Keratinocyte (primary cell): Measurements from ENCODE around the gene SELENOV. TPM values are rescaled to one million over a fixed set of nuclear protein-coding genes. Genes with fewer than 3 reads are reported as not detected.

Experiments used
- DNase-seq: peaks from one replicate; pipeline ENCODE4 v3.0.0-alpha.2; 2011; ENCODE audit warnings: low read depth, missing footprints, low spot score
- FAIRE-seq: peaks from 2 replicates; lab custom pipeline; 2011; peaks lifted over from hg19 to GRCh38; lab: Jason Lieb, UNC
- H2AFZ ChIP-seq: 2 replicates; pipeline ENCODE4 v1.6.0; 2012; ENCODE audit warnings: low read length, control low read depth, inconsistent platforms; ENCODE audit not compliant: control insufficient read depth
- H3K27ac ChIP-seq: 2 replicates; pipeline ENCODE4 v1.5.1; 2011; ENCODE audit warnings: low read length; ENCODE audit not compliant: control insufficient read depth, insufficient read depth
- H3K27me3 ChIP-seq: 3 replicates; pipeline ENCODE4 v1.6.0; 2011; ENCODE audit warnings: low read length; ENCODE audit not compliant: control insufficient read depth, insufficient read depth; ENCODE audit errors: extremely low read depth
- H3K36me3 ChIP-seq, 2 experiments: 2 replicates in 1 of 2; 3 replicates in 1 of 2; pipeline ENCODE4 v1.5.1; 2011; ENCODE audit warnings: low read length in 2 of 2, mild to moderate bottlenecking in 1 of 2; ENCODE audit not compliant: control insufficient read depth in 2 of 2, insufficient read depth in 2 of 2; ENCODE audit errors: extremely low read depth in 1 of 2
- H3K4me1 ChIP-seq: 3 replicates; pipeline ENCODE4 v1.5.1; 2011; ENCODE audit warnings: low read length; ENCODE audit not compliant: control insufficient read depth, insufficient read depth; ENCODE audit errors: extremely low read depth
- H3K4me2 ChIP-seq: 3 replicates; pipeline ENCODE4 v1.6.0; 2011; ENCODE audit warnings: low read depth, low read length; ENCODE audit not compliant: control insufficient read depth, insufficient read depth; ENCODE audit errors: extremely low read depth
- H3K4me3 ChIP-seq, 3 experiments: fragments of 200-600 bp in 1 of 3; sonication (generic) in 1 of 3; 2 replicates in 2 of 3; 3 replicates in 1 of 3; pipeline ENCODE4 v1.5.1; 2011 to 2016; ENCODE audit warnings: low read length in 3 of 3, mild to moderate bottlenecking in 3 of 3, control low read depth in 2 of 3, inconsistent platforms in 1 of 3, low read depth in 1 of 3, mixed read lengths in 1 of 3, mixed run types in 1 of 3, moderate library complexity in 1 of 3; ENCODE audit not compliant: control insufficient read depth in 2 of 3, insufficient read depth in 2 of 3; ENCODE audit errors: extremely low read depth in 1 of 3
- H3K79me2 ChIP-seq: 2 replicates; pipeline ENCODE4 v1.6.0; 2012; ENCODE audit warnings: low read length; ENCODE audit not compliant: control insufficient read depth, insufficient read depth
- H3K9ac ChIP-seq: 3 replicates; pipeline ENCODE4 v1.6.0; 2011; ENCODE audit warnings: low read length; ENCODE audit not compliant: control insufficient read depth, insufficient read depth; ENCODE audit errors: extremely low read depth
- H3K9me1 ChIP-seq: 3 replicates; pipeline ENCODE4 v1.6.0; 2011; ENCODE audit warnings: low read length; ENCODE audit not compliant: control insufficient read depth, insufficient read depth; ENCODE audit errors: extremely low read depth
- H3K9me3 ChIP-seq: 2 replicates; pipeline ENCODE4 v1.5.1; 2012; ENCODE audit warnings: low read depth, low read length; ENCODE audit not compliant: control insufficient read depth
- H4K20me1 ChIP-seq: 3 replicates; pipeline ENCODE4 v1.6.0; 2011; ENCODE audit warnings: low read length; ENCODE audit not compliant: control insufficient read depth, insufficient read depth; ENCODE audit errors: extremely low read depth
- CTCF ChIP-seq, 3 experiments: IDR thresholded peaks in 1 of 3; conservative IDR thresholded peaks in 1 of 3; optimal IDR thresholded peaks in 1 of 3; 2 replicates in 2 of 3; 3 replicates in 1 of 3; pipeline versions ENCODE3 to v1.5.1; 2011; ENCODE audit warnings: low read length in 3 of 3, mild to moderate bottlenecking in 3 of 3, moderate library complexity in 2 of 3, control low read depth in 1 of 3, inconsistent platforms in 1 of 3; ENCODE audit not compliant: insufficient read depth in 2 of 3; ENCODE audit errors: extremely low read depth in 1 of 3
- EZH2 ChIP-seq: IDR thresholded peaks from one replicate; pipeline ENCODE4 v1.6.1; 2012; ENCODE audit warnings: inconsistent platforms, mild to moderate bottlenecking, low read length, moderate library complexity
- dilution Hi-C: fragments of 300-500 bp; cut with MboI; formaldehyde crosslinking; loops from one replicate; pipeline ENCODE4 v1.7.0; 2020; ENCODE audit warnings: low sequenced_read_pairs; ENCODE audit not compliant: extremely low pct_ligation_motif_present
- polyA plus RNA-seq, 5 experiments: library from polyadenylated mRNA; depleted of rRNA in 3 of 5; stranded (reverse) in 3 of 5; stranded (forward) in 1 of 5; unstranded in 1 of 5; fragments of >200 nt; gene quantifications; 1 replicate in 1 of 5; 2 replicates in 3 of 5; 3 replicates in 1 of 5; pipeline versions ENCODE4 v1.2.1 to v1.2.3, GENCODE V29; 2011 to 2012; ENCODE audit warnings: missing spikeins in 2 of 5, low read depth in 1 of 5, low replicate concordance in 1 of 5

SELENOV gene
- polyA plus RNA-seq, 1 donor (not counting 4 experiments of a cell fraction or from before 2014, with no cell fraction given), result not detected

DNA sequence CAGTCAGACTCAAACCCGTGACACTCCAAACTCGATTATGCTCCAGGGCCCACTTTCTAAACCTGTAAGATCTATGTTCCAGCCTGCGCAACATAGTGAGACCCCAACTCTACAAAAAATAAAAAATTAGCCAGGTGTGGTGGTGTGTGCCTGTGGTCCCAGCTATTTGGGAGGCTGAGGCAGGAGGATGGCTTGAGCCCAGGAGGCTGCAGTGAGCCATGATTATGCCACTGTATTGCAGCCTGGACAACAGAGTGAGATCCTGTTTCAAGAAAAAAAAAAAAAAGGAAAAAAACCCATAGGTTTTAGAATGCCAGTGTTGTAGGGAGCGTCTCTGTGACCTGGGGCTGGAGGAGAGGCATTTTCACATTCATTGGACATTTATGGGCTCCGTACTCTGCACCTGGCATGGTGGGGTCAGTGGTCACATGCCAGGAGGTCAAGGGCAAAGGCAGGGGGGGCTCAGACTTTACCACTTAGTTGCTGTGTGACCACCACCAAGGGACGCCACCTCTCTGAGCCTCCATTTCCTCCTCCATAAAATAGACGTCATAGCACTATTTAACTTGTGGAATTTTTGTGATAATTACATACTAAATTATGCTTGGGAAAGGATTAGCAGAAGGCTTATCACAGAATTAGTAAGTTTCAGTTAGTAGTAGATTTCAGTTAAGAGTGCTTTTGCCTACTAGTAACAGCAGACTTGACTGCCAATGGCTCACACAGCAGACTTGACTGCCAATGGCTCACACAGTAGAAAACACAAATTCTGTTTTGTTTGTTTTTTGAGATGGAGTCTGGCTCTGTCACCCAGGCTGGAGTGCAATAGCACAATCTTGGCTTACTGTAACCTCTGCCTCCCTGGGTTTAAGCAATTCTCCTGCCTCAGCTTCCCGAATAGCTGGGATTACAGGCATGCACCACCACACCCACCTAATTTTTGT is 5.9 kb downstream of the SELENOV start:
- Histone ChIP-seq H3K9me1 (no peaks in the 10 kb centered on the region), H3K27ac (no peak overlapping the region), H3K36me3 (no peaks in the 10 kb centered on the region), H3K79me2 (no peaks in the 10 kb centered on the region), H2AFZ (no peak overlapping the region), H3K27me3 (peaks cover 24% of the 10 kb centered on the region), H3K4me3 (no peak overlapping the region), H3K4me1 (peaks cover 9% of the 10 kb centered on the region), H4K20me1 (no peaks in the 10 kb centered on the region), H3K4me2 (no peak overlapping the region), H3K9ac (no peak overlapping the region), H3K9me3 (no peaks in the 10 kb centered on the region)
- no peak for TF ChIP-seq CTCF (optimal IDR thresholded peaks at IDR 0.05 in 1 of 3, IDR thresholded peaks at IDR 0.05 in 1 of 3, conservative IDR thresholded peaks at IDR 0.05 in 1 of 3; ENCODE audit: extremely low read depth in 1 of 3, insufficient read depth in 2 of 3, low read length in 3 of 3)
- TF ChIP-seq EZH2, result no peak
- dilution Hi-C loops, result no loop called here
- FAIRE-seq (no peak), DNase-seq (no peak)

DNA sequence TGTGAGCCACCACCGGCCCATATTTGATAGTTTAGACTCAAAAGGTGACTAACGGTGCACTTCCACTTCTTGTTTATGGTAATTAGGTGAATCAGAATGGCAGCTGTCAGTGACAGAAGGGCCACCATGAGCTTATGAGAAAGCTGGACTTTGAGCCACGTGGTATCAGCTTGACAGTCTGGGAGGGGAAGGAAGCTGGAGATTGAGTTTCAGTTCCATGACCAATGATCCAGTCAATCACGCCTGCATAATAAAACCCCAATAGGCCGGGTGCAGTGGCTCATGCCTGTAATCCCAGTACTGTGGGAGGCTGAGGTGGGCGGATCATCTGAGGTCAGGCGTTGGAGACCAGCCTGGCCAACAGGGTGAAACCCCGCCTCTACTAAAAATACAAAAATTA is 9.6 kb downstream of the SELENOV start:
- no peak for DNase-seq
- no peak overlapping the region for H3K9ac ChIP-seq
- no peaks in the 10 kb centered on the region for H3K36me3 ChIP-seq
- no peaks in the 10 kb centered on the region for H3K9me3 ChIP-seq
- H3K27ac ChIP-seq, result no peak overlapping the region
- no peak for FAIRE-seq
- H3K4me1 ChIP-seq, result no peaks in the 10 kb centered on the region
- H3K27me3 ChIP-seq, result no peaks in the 10 kb centered on the region
- dilution Hi-C loops, result no loop called here
- TF ChIP-seq CTCF (optimal IDR thresholded peaks at IDR 0.05 in 1 of 3, IDR thresholded peaks at IDR 0.05 in 1 of 3, conservative IDR thresholded peaks at IDR 0.05 in 1 of 3; ENCODE audit: extremely low read depth in 1 of 3, insufficient read depth in 2 of 3, low read length in 3 of 3) (no peak), EZH2 (no peak)
- no peak overlapping the region for H2AFZ ChIP-seq
- no peaks in the 10 kb centered on the region for H3K9me1 ChIP-seq
- no peak overlapping the region for H3K4me3 ChIP-seq
- H3K79me2 ChIP-seq, result no peaks in the 10 kb centered on the region
- H3K4me2 ChIP-seq, result no peak overlapping the region
- no peaks in the 10 kb centered on the region for H4K20me1 ChIP-seq
